ENCODE data around the gene DNAH14.
"Not testable (repeated sequence)": the region's sequence is repeated elsewhere in the genome, so short reads cannot be mapped to it uniquely, and the experiment has no call there.

DNAH14 gene

DNA sequence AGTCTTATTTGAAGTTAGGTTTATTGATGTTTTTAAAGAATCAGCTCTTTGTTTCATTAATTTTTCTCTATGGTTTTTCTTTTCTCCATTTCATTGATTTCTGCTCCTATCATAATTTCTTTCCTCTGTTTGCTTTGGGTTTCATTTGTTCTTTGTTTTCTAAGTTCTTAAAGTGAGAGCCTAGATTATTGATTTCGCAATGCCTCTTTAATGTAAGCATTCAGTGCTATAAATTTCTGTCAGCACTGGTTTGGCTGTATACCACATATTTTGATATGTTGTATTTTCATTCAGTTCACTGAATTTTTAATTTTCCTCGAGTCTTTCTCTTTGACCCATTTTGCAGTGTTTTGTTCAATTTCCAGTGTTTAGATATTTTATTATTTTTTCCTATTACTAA, 68.7 kb downstream of the DNAH14 start:
- DNase-seq (ENCODE audit: low read depth): no peak

DNA sequence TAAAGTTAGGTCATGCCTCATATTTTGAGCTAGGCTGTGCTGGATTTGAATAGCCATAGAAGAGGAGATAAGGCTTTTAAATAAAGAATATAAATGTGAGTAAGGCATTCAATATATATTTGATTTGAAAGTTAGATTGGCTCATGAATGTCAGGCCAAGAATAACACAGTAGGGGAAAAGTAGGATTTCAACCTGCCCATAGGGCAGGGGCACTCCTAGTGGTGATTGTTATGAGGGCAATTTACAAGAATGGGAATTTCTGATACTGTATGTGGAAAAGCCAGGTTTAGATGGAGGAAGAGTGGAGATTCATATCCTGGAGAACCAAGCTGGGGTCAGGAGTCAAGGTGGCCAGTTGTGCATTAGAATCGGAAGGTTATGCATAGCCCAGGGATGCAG, 74.9 kb downstream of the DNAH14 start:
- no peak for DNase-seq (ENCODE audit: low read depth)

DNA sequence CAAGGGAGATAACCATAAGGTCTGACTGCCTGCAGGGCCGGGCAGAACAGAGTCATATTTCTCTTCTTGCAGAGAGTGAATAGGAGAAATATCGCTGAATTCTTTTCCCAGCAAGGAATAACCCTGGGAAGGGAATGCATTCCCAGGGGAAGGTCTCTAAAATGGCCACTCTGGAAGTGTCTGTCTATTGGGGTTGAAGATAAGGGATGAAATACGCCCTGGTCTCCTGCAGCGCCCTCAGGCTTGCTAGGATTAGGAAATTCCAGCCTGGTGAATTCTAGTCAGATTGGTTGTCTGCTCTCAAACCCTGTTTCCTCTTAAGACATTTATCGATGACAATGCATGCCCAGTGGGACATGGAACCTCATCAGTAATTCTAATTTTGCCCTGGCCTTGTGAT, 76.9 kb downstream of the DNAH14 start:
- not testable (repeated sequence) for DNase-seq (ENCODE audit: low read depth)

DNA sequence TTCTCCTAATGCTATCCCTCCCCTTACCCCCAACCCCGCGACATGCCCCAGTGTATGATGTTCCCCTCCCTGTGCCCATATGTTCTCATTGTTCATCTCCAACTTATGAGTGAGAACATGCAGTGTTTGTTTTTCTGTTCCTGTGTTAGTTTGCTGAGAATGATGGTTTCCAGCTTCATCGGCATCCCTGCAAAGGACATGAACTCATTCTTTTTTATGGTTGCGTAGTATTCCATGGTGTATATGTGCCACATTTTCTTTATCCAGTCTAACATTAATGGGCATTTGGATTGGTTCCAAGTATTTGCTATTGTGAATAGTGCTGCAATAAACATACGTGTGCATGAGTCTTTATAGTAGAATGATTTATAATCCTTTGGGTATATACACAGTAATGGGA, 78.6 kb downstream of the DNAH14 start:
- not testable (repeated sequence) for DNase-seq (ENCODE audit: low read depth)

DNA sequence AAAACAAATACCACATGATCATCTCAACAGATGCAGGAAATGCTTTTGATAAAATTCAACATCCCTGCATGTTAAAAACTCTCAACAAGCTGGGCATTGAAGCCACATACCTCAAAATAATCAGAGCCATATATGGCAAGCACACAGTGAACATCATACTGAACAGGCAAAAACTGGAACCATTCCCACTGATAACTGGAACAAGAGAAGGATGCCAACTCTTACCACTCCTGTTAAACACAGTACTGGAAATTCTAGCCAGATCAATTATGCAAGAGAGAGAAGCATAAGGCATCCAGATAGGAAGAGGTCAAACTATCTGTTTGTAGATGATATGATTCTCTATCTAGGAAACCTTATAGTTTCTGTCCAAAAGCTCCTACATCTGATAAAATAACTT, 91.6 kb downstream of the DNAH14 start:
- DNase-seq (ENCODE audit: low read depth): no peak

DNA sequence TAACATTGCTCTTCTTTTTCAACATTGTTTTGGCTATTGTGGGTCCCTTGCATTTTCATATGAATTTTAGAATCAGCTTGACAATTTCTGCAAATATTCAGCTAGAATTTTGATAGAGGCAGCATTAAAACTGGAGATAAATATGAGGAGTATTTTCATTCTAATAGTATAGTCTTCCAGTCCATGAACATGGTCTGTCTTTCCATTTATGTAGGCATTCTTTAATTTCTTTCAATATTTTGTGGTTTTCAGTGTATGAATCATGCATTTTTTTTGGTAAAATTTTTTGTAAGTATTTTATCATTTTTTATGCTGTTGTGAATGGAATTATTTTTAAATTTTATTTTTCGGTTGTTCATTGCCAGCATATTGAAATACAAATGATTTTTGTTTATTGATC, 97.2 kb downstream of the DNAH14 start:
- no peak for DNase-seq (ENCODE audit: low read depth)

DNA sequence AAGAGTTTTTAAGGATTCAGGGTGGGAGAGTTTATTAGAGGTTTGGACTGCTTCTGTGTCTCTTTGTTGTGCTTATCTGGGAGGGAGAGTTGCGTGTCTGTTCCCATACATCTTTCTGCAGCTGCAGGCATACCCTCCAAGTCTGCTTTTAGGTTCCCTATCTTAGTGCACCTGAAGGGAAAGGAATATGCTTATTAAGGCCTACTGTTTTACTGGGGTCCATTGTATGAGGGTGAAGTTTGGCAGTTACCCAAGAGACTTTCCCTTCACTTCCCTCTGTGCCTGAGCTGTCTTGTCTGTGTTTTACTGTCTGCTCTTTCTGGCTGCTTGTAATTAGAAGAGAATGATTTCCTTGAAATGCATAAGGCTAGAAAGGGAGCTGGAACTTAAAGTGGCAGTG, 107.0 kb downstream of the DNAH14 start:
- not testable (repeated sequence) for DNase-seq (ENCODE audit: low read depth)

DNA sequence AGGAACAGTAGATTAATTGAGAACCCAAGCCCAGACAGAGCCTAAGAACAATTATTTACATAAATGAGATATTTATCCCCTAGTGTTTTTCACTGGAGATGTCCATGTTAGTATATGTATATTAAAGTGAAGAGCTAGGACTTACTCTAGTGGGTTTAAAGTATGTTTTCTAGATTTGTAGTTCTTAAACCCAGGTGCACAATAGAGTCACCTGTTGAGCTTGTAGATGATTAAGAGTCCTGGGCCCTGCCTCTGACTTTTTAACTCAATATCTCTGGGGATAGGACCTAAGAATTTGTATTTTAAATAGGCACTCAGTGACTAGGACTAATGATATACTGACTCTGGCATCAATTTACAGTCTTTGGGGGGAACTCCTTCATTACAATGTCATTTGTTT, 112.8 kb downstream of the DNAH14 start:
- no peak for DNase-seq (ENCODE audit: low read depth)

DNA sequence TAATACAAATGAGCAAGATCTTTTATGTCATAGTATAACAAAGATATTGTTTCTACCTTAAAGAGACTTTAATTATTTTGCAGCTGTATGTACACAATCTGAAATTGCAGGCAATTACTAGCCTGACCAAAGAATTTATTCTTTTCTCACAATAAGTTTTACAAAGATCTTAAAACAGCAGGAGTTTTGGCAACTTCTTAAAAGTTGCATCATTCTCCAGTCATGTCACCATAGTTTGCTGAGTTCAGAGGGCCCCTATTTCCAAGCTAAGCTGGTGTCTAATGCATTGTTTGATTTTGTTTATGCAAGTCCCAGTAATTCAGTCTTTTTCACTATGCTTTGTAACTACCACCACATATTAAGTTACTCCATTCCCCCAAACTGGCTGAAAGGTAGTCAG, 114.8 kb downstream of the DNAH14 start:
- DNase-seq (ENCODE audit: low read depth): no peak

DNA sequence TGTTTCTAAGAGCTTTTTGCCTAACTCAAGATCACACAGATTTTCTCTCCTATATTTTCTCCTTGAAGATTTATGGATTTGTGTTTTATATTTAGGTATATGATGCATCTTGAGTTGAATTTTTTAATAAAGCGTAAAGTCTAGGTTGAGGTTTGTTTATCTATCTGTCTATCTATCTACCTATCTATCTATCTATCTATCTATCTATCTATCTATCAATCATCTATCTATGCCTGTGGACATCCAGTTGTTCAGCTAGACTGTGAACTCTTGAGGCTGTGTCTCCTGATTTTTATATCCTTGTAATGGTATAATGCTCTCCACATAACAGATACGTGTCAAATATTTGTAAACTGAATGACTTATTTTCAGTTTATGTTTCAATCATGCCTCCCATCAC, 120.1 kb downstream of the DNAH14 start:
- DNase-seq (ENCODE audit: low read depth): no peak

DNA sequence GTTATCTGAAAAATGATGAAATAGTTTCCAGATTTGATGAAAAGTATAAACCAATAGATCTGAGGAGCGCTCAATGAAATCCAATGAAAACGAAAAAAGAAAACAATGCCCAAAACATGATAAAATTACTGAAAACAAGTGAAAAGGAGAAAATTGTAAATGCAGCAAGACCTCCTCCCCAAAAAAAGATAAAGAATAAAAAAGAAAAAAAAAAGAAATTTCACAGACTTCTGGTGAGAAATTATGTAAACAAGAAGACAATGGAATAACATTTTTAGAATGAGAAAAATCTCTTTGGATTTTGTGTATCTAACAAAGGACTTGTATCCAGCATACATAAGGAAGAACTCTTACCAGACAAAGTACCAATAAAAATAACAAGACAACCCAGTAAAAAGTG, 134.2 kb downstream of the DNAH14 start:
- DNase-seq (ENCODE audit: low read depth): no peak

DNA sequence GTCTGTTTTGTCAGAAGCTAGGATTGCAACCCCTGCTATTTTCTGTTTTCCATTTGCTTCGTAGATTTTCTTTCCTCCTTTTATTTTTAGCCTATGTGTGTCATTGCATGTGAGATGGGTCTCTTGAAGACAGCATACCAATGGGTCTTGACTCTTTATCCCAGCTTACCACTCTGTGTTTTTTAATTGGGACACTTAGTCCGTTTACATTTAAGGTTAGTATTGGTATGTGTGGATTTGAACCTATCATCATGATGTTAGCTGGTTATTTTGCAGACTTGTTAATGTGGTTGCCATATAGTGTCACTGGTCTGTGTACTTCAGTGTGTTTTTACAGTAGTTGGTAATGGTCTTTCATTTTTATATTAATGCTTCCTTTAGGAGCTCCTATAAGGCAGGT, 141.5 kb downstream of the DNAH14 start:
- no peak for DNase-seq (ENCODE audit: low read depth)

DNA sequence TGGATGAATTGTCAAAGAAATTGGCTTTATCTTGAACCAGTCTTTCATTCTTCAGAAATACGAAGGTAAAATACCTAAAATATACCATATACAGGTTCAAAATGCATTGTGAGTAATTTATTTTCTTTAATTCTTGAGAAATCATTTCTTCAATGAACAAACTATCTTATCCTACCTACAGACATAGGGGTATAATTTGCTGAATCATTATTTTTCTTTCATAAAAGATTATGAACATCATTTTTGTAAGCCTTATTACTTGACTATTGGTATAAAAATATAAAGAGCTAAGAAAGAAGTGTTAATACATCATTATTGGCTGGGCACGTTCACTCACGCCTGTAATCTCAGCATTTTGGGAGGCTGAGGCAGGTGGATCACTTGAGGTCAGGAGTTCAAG, 167.7 kb downstream of the DNAH14 start:
- no peak for DNase-seq (ENCODE audit: low read depth)

DNA sequence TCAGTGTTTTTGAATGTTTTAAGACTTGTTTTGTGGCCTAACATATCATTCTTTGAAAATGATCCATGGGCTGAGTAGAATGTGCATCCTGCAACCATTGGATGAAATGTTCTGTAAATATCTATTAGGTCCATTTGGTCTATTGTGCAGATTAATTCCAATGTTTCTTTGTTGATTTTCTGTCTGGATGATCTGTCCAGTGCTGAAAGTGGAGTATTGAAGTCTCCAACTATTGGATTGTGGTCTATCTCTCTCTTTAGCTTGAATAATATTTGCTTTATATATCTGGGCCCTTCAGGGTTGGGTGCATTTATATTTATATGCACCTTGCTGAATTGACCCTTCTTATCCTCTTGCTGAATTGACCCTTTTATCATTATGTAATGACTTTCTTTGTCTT, 181.5 kb downstream of the DNAH14 start:
- DNase-seq (ENCODE audit: low read depth): no peak

DNA sequence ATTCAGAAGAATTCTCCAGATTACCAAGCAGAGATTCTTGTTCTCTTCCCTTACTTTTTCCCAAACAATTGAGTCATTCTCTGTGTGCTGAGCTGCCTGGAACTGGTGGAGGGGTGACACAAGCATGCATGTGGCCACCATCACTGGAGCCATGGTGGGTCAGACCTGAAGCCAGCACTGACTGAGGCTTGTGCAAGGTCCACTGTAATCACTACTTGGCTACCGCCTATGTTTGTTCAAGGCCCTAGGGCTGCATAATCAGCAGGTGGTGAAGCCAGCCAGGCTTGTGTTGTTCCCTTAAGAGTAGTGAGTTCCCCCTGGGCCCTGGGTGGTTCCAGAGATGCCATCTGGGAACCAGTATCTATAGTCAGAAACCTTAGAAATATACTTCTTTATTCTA, 183.8 kb downstream of the DNAH14 start:
- no peak for DNase-seq (ENCODE audit: low read depth)

DNA sequence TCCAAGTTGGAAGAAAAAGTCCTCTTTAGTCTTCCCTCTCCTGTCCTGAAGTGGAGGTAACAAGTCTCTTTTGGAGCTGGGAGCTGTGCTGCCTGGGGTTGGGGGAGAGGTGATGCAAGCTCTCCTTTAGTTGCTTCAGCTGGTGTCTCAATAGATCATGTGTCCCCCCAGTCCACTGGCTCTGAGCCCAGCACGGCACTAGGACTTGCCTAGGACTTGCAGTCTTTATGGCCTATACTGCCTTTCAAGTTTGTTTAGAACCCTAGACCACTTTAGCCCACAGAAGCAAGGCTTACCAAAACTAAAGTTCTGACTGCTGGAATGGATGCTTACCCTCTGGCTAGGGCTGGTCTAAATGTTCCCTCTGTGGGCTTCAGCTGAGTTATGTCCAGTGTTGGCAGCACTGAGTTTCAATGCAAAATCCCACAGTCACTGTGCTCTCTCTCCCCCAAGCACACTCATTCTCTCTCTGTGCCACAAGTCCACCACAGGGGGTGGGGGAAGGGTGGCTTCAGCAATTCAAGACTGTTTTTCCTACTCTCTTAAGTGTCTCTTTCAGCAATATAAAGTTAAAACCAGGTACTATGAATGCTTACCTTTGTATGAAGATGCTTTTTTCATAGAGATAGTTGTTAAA, 185.0 kb downstream of the DNAH14 start:
- no peak for DNase-seq (ENCODE audit: low read depth)

DNA sequence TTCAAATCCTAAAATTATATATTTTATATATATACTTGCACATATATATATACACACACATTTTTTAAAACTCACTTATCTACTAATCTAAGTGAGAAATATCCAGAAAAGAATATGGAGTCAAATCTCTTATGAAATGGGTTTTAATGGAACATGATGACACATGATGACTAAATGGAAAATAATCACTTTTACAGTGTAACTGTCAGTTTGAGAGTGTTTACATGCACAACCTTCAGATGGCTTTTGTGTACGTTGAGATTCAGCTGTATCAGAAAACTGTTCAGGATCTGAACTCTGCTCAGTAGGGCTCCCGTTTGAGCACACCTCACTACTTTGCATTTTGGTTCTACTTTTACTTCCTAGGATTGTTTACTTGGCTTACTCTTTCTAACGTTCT, 189.8 kb downstream of the DNAH14 start:
- no peak for DNase-seq (ENCODE audit: low read depth)

DNA sequence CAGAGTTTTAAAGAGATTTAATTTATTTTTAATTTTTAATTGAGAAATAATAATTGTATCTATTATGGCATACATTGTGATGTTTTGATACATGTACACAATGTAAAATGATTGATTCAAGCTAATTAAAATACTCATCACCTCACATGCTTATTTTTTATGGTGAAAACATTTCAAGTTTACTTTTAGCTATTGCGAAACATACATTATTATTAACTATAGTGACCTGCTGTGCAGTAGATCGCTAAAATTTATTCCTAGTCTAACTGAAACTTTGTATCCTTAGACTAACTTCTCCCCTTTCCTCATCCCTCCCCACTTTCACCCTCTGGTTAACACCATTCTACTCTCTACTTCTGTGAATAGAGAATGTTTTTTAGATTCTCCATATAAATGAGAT, 191.6 kb downstream of the DNAH14 start:
- DNase-seq (ENCODE audit: low read depth): no peak

DNA sequence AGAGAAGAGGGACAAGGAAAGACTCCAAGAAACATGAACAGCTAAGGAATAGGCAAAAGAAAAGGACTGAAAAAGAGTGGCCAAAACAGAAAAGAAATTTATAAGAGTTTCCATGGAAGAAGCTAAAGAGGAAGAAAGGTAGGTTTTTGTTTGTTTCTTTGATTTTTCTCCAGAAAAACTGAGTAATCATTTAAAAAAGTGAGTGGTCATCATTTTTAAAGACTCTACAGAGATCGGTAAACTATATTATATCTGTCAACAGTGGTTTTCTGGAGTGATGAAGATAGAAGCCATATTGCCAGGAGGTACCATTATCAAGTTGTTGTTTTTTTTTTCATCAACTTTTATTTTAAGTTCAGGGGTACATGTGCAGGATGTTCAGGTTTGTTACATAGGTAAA, 202.4 kb downstream of the DNAH14 start:
- no peak for DNase-seq (ENCODE audit: low read depth)

DNA sequence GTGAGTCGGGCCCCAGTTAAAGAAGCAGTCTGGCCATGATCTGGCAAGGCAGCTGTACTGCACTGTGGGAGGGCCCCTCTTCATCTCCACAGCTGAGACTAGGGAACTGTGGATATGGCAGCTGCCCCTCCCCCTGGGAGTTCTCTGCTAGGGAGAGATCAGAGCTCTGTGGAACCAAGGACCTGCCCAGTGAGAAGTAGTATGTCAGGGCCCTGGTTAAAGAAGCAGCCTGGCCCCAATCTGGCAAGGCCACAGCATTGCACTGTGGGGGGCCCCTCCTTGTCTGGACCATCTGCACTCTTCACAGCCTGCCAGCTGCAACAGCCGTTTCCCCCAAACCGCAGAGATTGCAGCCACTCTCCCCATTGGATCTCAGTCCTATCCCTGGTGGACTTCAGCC, 208.5 kb downstream of the DNAH14 start:
- no peak for DNase-seq (ENCODE audit: low read depth)

DNA sequence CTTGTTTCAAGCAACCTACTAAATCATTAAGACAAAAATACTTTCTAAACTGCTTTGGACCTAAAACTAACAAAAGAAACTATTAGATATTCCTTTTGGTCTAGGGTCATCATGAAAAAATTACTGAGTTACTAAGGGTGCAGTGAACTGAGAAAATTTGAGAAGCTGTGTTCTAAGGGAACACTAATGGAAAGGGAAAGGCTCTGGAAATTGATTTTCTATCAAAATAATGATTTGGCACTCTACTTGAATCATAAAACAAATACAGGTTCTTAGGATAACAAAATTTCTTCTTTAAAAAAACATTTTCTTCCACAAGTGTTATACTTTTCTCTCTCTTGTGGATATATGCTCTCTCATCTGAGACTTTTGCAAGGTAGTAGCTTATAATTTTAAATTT, 213.5 kb downstream of the DNAH14 start:
- DNase-seq (ENCODE audit: low read depth): no peak

DNA sequence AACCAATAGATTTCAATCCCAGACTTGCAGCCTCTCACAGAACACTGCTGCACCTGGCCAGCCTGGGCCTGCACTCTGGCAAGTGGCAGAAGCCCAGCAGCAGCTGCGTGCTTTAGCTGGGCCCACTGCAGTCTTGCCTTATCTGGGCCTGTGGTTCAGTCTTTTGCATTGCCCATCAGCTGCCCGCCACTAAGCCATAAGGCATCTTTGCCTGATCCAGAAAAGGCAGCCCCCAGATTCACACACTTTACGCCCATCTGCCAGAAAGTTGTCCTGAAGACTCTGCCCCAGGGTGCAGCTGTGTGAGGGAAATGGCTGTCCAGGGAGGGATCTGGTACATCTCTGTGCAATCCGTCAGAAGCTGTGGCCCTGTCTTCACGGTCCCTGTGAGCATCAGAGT, 217.0 kb downstream of the DNAH14 start:
- DNase-seq (ENCODE audit: low read depth): no peak

DNA sequence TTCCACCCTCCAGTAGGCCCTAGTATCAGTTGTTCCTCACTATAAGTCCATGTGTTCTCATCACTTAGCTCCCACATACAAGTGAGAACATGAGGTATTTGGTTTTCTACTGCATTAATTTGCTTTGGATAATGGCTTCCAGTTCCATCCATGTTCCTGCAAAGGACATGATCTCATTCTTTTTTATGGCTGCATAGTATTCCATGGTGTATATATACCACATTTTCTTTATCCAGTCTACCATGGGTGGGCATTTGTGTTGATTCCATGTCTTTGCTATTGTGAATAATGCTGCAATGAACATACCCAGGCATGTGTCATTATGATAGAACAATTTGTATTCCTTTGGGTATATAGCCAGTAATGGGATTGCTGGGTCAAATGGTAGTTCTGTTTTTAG, 218.3 kb downstream of the DNAH14 start:
- not testable (repeated sequence) for DNase-seq (ENCODE audit: low read depth)

DNA sequence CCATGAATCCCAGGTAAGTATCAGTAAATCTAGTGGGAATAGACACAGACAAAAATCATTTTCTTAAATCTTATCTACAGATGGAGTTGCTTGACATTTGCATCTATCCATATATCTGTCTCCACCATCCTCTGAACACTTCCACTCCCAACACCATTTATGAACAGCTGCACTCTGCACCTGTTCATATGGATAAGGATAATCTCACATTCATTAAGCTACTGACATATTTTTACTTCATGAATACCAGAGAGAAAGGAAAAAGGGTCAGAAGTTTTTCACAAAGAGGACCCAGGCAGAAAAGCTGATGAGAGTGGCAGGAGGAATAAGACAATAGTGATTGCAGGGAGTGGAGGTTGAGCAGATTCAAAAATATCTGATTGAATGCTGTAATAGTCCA, 222.6 kb downstream of the DNAH14 start:
- DNase-seq (ENCODE audit: low read depth): no peak

DNA sequence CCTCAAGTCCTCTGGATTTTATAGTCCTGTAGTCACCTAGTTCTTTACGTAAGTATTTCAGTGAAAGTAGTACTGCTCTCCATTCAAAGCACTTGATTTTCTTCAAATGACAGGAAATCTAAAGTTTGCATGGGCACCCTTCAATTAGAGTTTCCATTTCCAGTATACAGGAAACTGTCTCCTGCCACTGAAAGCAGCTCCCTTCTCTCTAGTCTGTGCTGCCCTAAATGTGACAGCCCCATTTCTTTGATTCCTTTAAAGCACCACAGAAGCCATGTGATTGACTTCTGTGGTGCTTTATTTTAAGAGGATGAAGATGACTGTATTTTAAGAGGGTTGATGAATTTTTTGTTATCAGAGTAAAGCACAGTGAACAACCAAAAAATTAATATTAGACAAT, 226.1 kb downstream of the DNAH14 start:
- DNase-seq (ENCODE audit: low read depth): no peak
